CD4-positive, alpha-beta T cell treated with Interleukin-12 subunit alpha and Interleukin-12 subunit beta, for 1 hour (primary cell): Measurements from ENCODE around the gene PPM1F.
"Not testable (repeated sequence)": the region's sequence is repeated elsewhere in the genome, so short reads cannot be mapped to it uniquely, and the experiment has no call there.

ENCODE experiments used
- DNase-seq: peaks from one replicate; pipeline ENCODE4 v3.0.0-alpha.2; 2020

Gene PPM1F

DNA sequence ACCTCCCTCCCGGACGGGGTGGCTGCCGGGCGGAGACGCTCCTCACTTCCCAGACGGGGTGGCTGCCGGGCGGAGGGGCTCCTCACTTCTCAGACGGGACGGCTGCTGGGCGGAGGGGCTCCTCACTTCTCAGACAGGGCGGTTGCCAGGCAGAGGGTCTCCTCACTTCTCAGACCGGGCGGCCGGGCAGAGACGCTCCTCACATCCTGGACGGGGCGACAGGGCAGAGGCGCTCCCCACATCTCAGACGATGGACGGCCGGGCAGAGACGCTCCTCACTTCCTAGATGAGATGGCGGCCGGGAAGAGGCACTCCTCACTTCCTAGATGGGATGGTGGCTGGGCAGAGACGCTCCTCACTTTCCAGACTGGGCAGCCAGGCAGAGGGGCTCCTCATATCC, 68.7 kb downstream of the PPM1F start:
- not testable (repeated sequence) for DNase-seq

- not testable (repeated sequence) for DNase-seq
Observed at GRCh38 chr22:21882754-21883333, 69.8 kb downstream of the PPM1F start.

- DNase-seq, result no peak
Observed at GRCh38 chr22:21881841-21882753, 70.6 kb downstream of the PPM1F start.

- peak; percentile 25 for DNase-seq
Observed at GRCh38 chr22:21876486-21877176, 76.0 kb downstream of the PPM1F start.

DNA sequence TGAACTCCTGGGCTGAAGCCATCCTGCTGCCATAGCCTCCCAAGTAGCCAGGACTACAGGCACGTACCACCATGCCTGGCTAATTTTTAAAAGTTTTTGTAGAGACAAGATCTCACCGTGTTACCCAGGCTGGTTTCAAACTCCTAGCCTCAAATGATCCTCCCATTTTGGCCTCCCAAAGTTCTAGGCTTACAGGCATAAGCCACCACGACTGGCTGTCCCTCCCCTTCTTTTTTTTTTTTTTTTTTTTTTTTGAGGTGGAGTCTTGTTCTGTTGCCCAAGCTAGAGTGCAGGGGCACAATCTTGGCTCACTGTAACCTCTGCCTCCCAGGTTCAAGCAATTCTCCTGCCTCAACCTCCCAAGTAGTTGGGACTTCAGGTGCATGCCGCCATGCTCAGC, 77.7 kb downstream of the PPM1F start:
- DNase-seq, result not testable (repeated sequence)

GRCh38 chr22:21873619-21874018, 79.0 kb downstream of the PPM1F start:
- no peak for DNase-seq

- DNase-seq, result not testable (repeated sequence)
Observed at GRCh38 chr22:21872741-21873140, 79.9 kb downstream of the PPM1F start.
